Gastrocnemius medialis (tissue), 4 donors: ENCODE data around the gene EN1. TPM values are rescaled to one million over a fixed set of nuclear protein-coding genes. Genes with fewer than 3 reads are reported as not detected.

Experiments
- ATAC-seq, 2 donors: fragments of 150-250 bp; one replicate each; pipeline ENCODE4 v1.9.1; 2016
- DNase-seq, 2 donors: peaks; one replicate each; pipeline ENCODE4 v3.0.0-alpha.2; 2019
- H3K27ac ChIP-seq, 4 donors: fragments of 200-600 bp; sonication (generic); 1 replicate in 1 of 4; 2 replicates in 3 of 4; pipeline ENCODE4 v1.5.1; 2016 to 2018; ENCODE audit warnings: mild to moderate bottlenecking in 2 of 4, moderate library complexity in 1 of 4
- H3K27me3 ChIP-seq, 3 donors: fragments of 200-600 bp; sonication (generic) in 2 of 3; 1 replicate in 1 of 3; 2 replicates in 2 of 3; pipeline versions ENCODE4 v1.5.1 to v1.6.0; 2016 to 2019; ENCODE audit warnings: mild to moderate bottlenecking in 1 of 3, moderate library complexity in 1 of 3
- H3K36me3 ChIP-seq, 2 donors: fragments of 200-600 bp; sonication (generic) in 1 of 2; one replicate each; pipeline ENCODE4 v1.5.1; 2017 to 2018
- H3K4me1 ChIP-seq, 2 donors: fragments of 200-600 bp; sonication (generic) in 1 of 2; one replicate each; pipeline ENCODE4 v1.5.1; 2016 to 2017; ENCODE audit warnings: mild to moderate bottlenecking in 2 of 2
- H3K4me3 ChIP-seq, 4 donors: fragments of 200-600 bp; sonication (generic) in 3 of 4; 1 replicate in 1 of 4; 2 replicates in 3 of 4; pipeline ENCODE4 v1.5.1; 2016 to 2019; ENCODE audit warnings: mild to moderate bottlenecking in 2 of 4
- H3K9me3 ChIP-seq, 3 donors: fragments of 200-600 bp; sonication (generic) in 2 of 3; 1 replicate in 1 of 3; 2 replicates in 2 of 3; pipeline ENCODE4 v1.5.1; 2016 to 2019
- CTCF ChIP-seq, 5 experiments: fragments of 450-650 bp in 3 of 5; fragments of 200-600 bp in 2 of 5; sonication (generic) in 2 of 5; IDR thresholded peaks in 4 of 5; conservative IDR thresholded peaks in 1 of 5; 1 replicate in 4 of 5; 2 replicates in 1 of 5; pipeline ENCODE4 v1.5.1; 2016 to 2019; ENCODE audit warnings: antibody characterized with exemption in 5 of 5, mild to moderate bottlenecking in 3 of 5, moderate library complexity in 3 of 5
- POLR2A ChIP-seq, 2 donors: fragments of 450-650 bp; IDR thresholded peaks; one replicate each; pipeline ENCODE4 v1.6.1; 2017; ENCODE audit warnings: antibody characterized with exemption in 2 of 2, mild to moderate bottlenecking in 2 of 2, moderate library complexity in 2 of 2
- in situ Hi-C, 4 donors: fragments of 200-750 bp; cut with MboI; loops; one replicate each; pipeline versions ENCODE4 v1.15.0 to v1.8.0; 2017; ENCODE audit warnings: low sequenced_read_pairs in 4 of 4
- intact Hi-C: fragments of 100-400 bp; cut with DNase I; formaldehyde crosslinking; loops from one replicate; pipeline ENCODE4 v1.15.1; 2023; ENCODE audit warnings: low total_unique reads
- total RNA-seq, 4 donors: library from RNA; depleted of rRNA; stranded (reverse); fragments of >200 nt; gene quantifications; one replicate each; pipeline versions ENCODE4 v1.1.0 to v1.2.3, GENCODE V29; 2016

Gene EN1
- 10 to 100 TPM in 1 of 4 donors, 1 to 10 TPM in 3; 3.9 to 11.0 (median 6.7) TPM for total RNA-seq

DNA sequence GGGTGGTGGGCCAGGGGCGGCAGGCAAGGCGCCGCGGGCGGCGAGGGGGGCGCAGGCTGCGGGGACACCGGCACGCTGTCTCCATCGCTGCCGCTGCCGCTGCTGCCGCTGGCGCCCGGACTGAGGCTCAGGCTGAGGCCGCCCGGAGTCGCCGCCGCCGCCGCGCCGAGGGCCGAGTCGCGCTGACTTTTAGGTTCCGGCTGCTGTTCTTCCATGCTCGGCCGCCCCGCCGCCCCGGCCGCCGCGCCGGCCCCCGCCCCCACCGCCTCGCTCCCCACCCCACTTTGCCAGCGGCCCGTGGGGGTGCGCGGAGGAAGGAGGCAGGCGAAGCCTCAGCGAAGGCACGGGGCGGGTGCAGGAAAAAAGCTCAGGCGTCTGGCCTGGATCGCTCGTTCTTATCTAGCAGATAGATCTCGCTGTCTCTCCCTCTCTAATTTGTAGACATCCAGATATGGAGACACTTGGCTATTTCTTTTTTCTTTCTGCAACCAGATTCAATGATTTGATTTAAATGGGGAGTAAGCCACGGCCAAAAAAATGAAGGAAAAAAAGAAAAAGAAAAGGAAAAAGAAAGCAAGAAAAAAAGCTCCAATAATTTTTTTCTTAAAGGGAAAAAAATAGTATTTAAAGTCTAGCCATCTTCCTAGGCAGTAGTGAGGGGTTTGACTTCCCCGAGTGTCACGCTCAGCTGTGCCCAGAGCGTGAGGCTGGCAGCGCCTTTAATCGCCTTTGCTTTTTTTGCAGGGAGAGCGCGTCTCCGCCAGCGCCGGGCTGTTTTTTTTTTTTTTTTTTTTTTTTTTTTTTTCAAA is at the start of gene EN1:
Gene EN1 (minus strand): TSS at position 696 of the 809 bp plus-strand sequence. CDS start 481 bp downstream, at position 215.
- DNase-seq (no peak), ATAC-seq (peak in 1 of 2 donors; percentile 13)
- intact Hi-C loops: loop anchor here (5.0 kb wide), 1 partner anchor 910 kb away; the partner anchor contains the start of gene PTPN4
- Histone ChIP-seq H3K4me1 (peaks cover 5 to 9% of the 10 kb centered on the region in 2 donors), H3K27me3 (no peaks in the 10 kb centered on the region), H3K36me3 (no peaks in the 10 kb centered on the region), H3K9me3 (no peaks in the 10 kb centered on the region), H3K27ac (peak within 1 kb of the TSS; percentile 92 to 97 (median 96)), H3K4me3 (peak within 1 kb of the TSS; percentile 56 to 93 (median 80))
- no peak for TF ChIP-seq POLR2A (IDR thresholded peaks at IDR 0.05)
- peak in 1 of 5 experiments; percentile 11 for TF ChIP-seq CTCF (IDR thresholded peaks at IDR 0.05 in 4 of 5, conservative IDR thresholded peaks at IDR 0.05 in 1 of 5)
- in situ Hi-C loops: loop anchor here in 1 of 4 donors (10.0 kb wide), 1 partner anchor 532 kb away; no protein-coding TSS in a partner anchor

DNA sequence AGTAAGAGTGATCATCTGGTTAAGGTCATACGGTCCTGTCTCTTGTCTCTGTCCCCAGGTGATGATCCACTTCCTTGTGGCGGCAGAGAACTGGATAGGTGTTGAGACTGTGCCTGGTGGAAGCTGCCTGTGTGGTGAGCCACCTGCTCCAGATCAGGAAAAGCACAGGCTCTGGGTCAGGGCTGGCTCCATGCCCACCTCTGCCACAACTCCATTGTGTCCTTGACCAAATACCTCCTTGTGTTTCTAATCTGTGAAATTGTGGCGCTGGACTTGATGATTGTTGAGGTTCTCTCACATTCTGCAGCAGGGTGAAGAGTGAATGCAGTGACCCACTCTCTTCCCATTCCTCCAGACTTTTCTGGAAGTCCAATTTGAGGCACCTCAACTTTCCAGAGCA is 45.7 kb upstream of the EN1 start:
- Histone ChIP-seq H3K27ac (no peak overlapping the region), H3K36me3 (no peaks in the 10 kb centered on the region), H3K4me3 (no peak overlapping the region), H3K27me3 (no peaks in the 10 kb centered on the region), H3K9me3 (peaks cover 0 to 25% (median 2%) of the 10 kb centered on the region in 3 donors), H3K4me1 (no peaks in the 10 kb centered on the region)
- no peak for DNase-seq
- in situ Hi-C loops: loop anchor here in 2 of 4 donors (25.0 kb wide), 2 partner anchors 244 to 419 kb away; no protein-coding TSS in a partner anchor
- ATAC-seq: no peak
- TF ChIP-seq CTCF (IDR thresholded peaks at IDR 0.05 in 4 of 5, conservative IDR thresholded peaks at IDR 0.05 in 1 of 5) (no peak), POLR2A (IDR thresholded peaks at IDR 0.05) (no peak)
- intact Hi-C loops: no loop called here

- peaks cover 0 to 25% (median 2%) of the 10 kb centered on the region in 3 donors for H3K9me3 ChIP-seq
- H3K36me3 ChIP-seq: no peaks in the 10 kb centered on the region
- intact Hi-C loops: no loop called here
- H3K4me3 ChIP-seq: peak overlapping the region in 1 of 4 donors; percentile 25
- DNase-seq (no peak), ATAC-seq (no peak)
- no peaks in the 10 kb centered on the region for H3K27me3 ChIP-seq
- no peak for TF ChIP-seq CTCF (IDR thresholded peaks at IDR 0.05 in 4 of 5, conservative IDR thresholded peaks at IDR 0.05 in 1 of 5)
- in situ Hi-C loops: loop anchor here in 3 of 4 donors (10.0 to 25.0 kb wide), 3 partner anchors 247 to 422 kb away; no protein-coding TSS in a partner anchor
- no peak overlapping the region for H3K27ac ChIP-seq
- no peaks in the 10 kb centered on the region for H3K4me1 ChIP-seq
Measured at GRCh38 chr2:118889995-118890394, 42.5 kb upstream of the EN1 start.

GRCh38 chr2:118883792-118884191 is 36.3 kb upstream of the EN1 start:
- TF ChIP-seq CTCF (IDR thresholded peaks at IDR 0.05 in 4 of 5, conservative IDR thresholded peaks at IDR 0.05 in 1 of 5): no peak
- TF ChIP-seq POLR2A (IDR thresholded peaks at IDR 0.05): no peak
- ATAC-seq: no peak
- no peak for DNase-seq
- Histone ChIP-seq H3K4me1 (no peaks in the 10 kb centered on the region), H3K36me3 (no peaks in the 10 kb centered on the region), H3K27me3 (peaks cover 0 to 5% (median 0%) of the 10 kb centered on the region in 3 donors), H3K27ac (no peak overlapping the region), H3K4me3 (no peak overlapping the region), H3K9me3 (no peaks in the 10 kb centered on the region)
- in situ Hi-C loops (loop anchor here in 3 of 4 donors (10.0 to 25.0 kb wide), 3 partner anchors 254 to 429 kb away; no protein-coding TSS in a partner anchor), intact Hi-C loops (loop anchor here (2.0 to 5.0 kb wide), 3 partner anchors 291 to 429 kb away; no protein-coding TSS in a partner anchor)
